Ascending aorta (tissue), 2 donors: Measurements from ENCODE around the gene VPS4B. TPM values are rescaled to one million over a fixed set of nuclear protein-coding genes. Genes with fewer than 3 reads are reported as not detected.

Experiments used
- DNase-seq, 2 donors: peaks; one replicate each; pipeline ENCODE4 v3.0.0-alpha.2; 2019; ENCODE audit warnings: low spot score in 2 of 2
- H3K27ac ChIP-seq, 2 donors: fragments of 200-600 bp; sonication (generic); one replicate each; pipeline ENCODE4 v1.5.1; 2016 to 2017; ENCODE audit warnings: mild to moderate bottlenecking in 1 of 2
- H3K27me3 ChIP-seq: fragments of 200-600 bp; sonication (generic); one replicate; pipeline ENCODE4 v1.5.1; 2017
- H3K36me3 ChIP-seq, 2 donors: fragments of 200-600 bp; sonication (generic); one replicate each; pipeline ENCODE4 v1.5.1; 2016
- H3K4me1 ChIP-seq, 2 donors: fragments of 200-600 bp; sonication (generic); one replicate each; pipeline ENCODE4 v1.5.1; 2016 to 2017; ENCODE audit warnings: mild to moderate bottlenecking in 1 of 2
- H3K4me3 ChIP-seq, 2 donors: fragments of 200-600 bp; sonication (generic); one replicate each; pipeline ENCODE4 v1.5.1; 2016 to 2017; ENCODE audit warnings: mild to moderate bottlenecking in 1 of 2
- H3K9me3 ChIP-seq, 2 donors: fragments of 200-600 bp; sonication (generic); one replicate each; pipeline ENCODE4 v1.5.1; 2016
- CTCF ChIP-seq, 3 experiments: fragments of 200-600 bp in 2 of 3; fragments of 450-650 bp in 1 of 3; sonication (generic) in 2 of 3; IDR thresholded peaks; one replicate each; pipeline ENCODE4 v1.5.1; 2016 to 2019; ENCODE audit warnings: antibody characterized with exemption in 3 of 3, mild to moderate bottlenecking in 1 of 3, moderate library complexity in 1 of 3
- intact Hi-C: fragments of 100-400 bp; cut with DNase I; formaldehyde crosslinking; loops from one replicate; pipeline ENCODE4 v1.15.1; 2023
- total RNA-seq: library from RNA; depleted of rRNA; stranded (reverse); fragments of >200 nt; gene quantifications from one replicate; pipeline ENCODE4 v1.1.0, GENCODE V29; 2016

The VPS4B gene
- total RNA-seq, 1 donor from 2014 or later = 16.7 TPM

DNA sequence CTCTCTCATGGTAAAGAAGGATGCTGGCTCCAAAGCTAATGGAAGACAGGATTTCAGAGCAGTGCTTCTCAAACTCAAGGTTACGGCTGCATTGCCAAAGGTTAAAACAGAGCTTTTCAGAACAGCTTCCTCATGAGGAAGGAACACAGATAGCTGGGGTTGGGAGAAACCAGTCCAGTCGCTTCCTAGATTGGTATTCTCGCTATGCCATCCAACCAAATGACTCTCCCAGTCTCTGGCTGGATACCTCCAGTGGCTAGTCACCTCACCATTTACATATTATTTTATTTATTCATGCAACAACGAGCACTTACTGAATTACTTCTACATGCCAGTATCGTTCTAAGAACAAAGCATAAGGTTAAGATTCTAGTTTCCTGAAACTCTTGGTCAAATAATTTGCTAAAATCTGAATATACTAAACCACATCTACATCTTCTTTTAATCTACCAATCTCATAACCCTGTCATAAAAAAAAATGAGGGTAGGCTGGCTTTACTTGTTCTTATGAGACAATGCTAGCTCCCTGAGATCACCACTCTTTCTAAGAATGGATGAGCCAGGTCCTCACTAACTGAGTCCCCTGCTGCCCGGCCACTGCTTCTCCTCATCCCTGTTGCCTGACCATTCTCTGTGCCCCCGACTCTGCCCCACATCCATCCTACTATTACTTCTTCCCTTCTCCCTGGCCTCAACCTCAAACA lies 75.6 kb downstream of the VPS4B start:
- Histone ChIP-seq H3K9me3 (no peaks in the 10 kb centered on the region), H3K4me3 (no peak overlapping the region), H3K27me3 (no peaks in the 10 kb centered on the region), H3K4me1 (peaks cover 0 to 4% of the 10 kb centered on the region in 2 donors), H3K36me3 (peaks cover 77 to 81% of the 10 kb centered on the region in 2 donors), H3K27ac (peak overlapping the region in 1 of 2 donors; percentile 17)
- intact Hi-C loops = no loop called here
- no peak for TF ChIP-seq CTCF (IDR thresholded peaks at IDR 0.05)
- no peak for DNase-seq

DNA sequence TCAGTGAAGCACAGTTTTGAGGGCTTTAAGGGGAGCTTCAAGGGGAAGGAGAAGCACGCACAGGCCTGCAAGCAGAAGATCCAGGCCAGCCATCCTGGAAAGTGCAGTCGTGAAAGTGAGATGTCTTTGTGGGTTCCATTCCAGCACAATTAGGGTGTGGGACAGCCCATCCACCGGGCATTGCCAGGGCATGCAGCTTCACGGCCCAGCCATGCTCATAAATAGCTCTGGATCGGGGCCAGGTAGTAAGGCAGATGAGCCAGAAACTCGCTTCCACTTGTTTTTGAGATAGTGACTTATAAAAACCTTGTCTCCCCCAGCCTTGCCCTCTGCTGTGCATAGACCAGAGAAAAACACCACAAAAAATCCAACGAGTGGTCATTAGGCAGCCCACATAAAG lies 76.2 kb downstream of the VPS4B start:
- H3K27ac ChIP-seq = peak overlapping the region in 1 of 2 donors; percentile 17
- TF ChIP-seq CTCF (IDR thresholded peaks at IDR 0.05) = no peak
- H3K36me3 ChIP-seq = peaks cover 76 to 77% of the 10 kb centered on the region in 2 donors

DNA sequence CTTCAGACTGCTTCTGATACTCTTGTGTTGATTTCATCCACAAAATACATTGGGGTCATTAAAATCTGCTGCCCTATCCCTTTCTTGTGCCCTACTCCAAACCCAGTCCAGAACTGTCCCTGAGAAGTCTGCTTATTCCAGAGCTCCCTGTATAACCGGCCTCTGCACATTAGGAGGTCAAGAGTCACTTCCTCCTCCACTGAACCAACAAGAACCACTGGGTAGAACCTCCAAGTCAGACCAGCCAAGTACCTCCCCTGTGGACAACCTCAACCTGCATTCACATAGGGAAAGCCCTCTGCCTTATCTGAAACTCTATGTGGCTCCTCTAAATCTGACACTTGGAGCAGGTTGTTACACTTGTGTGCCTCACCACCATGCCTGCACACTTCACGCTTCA lies 77.4 kb downstream of the VPS4B start:
- no peak overlapping the region for H3K4me3 ChIP-seq
- H3K9me3 ChIP-seq = no peaks in the 10 kb centered on the region
- H3K27ac ChIP-seq = no peak overlapping the region
- intact Hi-C loops = loop anchor here (5.0 kb wide), 1 partner anchor 92 kb away; no protein-coding TSS in a partner anchor
- peaks cover 69 to 76% of the 10 kb centered on the region in 2 donors for H3K36me3 ChIP-seq
- H3K27me3 ChIP-seq = no peaks in the 10 kb centered on the region
- H3K4me1 ChIP-seq = peaks cover 0 to 4% of the 10 kb centered on the region in 2 donors
- TF ChIP-seq CTCF (IDR thresholded peaks at IDR 0.05) = no peak
- no peak for DNase-seq

More for the DNA sequence above, 76.2 kb downstream of the VPS4B start:
- H3K4me1 ChIP-seq = peaks cover 0 to 4% of the 10 kb centered on the region in 2 donors
- intact Hi-C loops = no loop called here
- no peaks in the 10 kb centered on the region for H3K9me3 ChIP-seq
- no peaks in the 10 kb centered on the region for H3K27me3 ChIP-seq
- no peak overlapping the region for H3K4me3 ChIP-seq
- DNase-seq = no peak

- intact Hi-C loops = loop anchor here (5.0 kb wide), 1 partner anchor 93 kb away; no protein-coding TSS in a partner anchor
- no peak overlapping the region for H3K27ac ChIP-seq
- TF ChIP-seq CTCF (IDR thresholded peaks at IDR 0.05) = no peak
Measured at GRCh38 chr18:63344263-63344662, 78.0 kb downstream of the VPS4B start.

GRCh38 chr18:63342206-63342605 lies 80.1 kb downstream of the VPS4B start:
- Histone ChIP-seq H3K36me3 (peaks cover 67 to 75% of the 10 kb centered on the region in 2 donors), H3K4me3 (no peak overlapping the region), H3K27me3 (no peaks in the 10 kb centered on the region), H3K9me3 (no peaks in the 10 kb centered on the region), H3K4me1 (peaks cover 0 to 4% of the 10 kb centered on the region in 2 donors), H3K27ac (no peak overlapping the region)
- peak in 1 of 3 experiments; percentile 57 for TF ChIP-seq CTCF (IDR thresholded peaks at IDR 0.05)
- DNase-seq = no peak
- intact Hi-C loops = loop anchor here (5.0 kb wide), 1 partner anchor 95 kb away; no protein-coding TSS in a partner anchor

More at GRCh38 chr18:63344263-63344662, 78.0 kb downstream of the VPS4B start:
- Histone ChIP-seq H3K36me3 (peaks cover 63 to 72% of the 10 kb centered on the region in 2 donors), H3K4me1 (peaks cover 0 to 4% of the 10 kb centered on the region in 2 donors), H3K4me3 (no peak overlapping the region), H3K9me3 (no peaks in the 10 kb centered on the region), H3K27me3 (no peaks in the 10 kb centered on the region)
- no peak for DNase-seq
